PC-9 (cell line): ENCODE results near the gene MMD2. TPM values are rescaled to one million over a fixed set of nuclear protein-coding genes. Genes with fewer than 3 reads are reported as not detected.
A peak's percentile ranks its signal among the peaks of the same experiment; 100 is the strongest.
"Not testable (repeated sequence)": the region's sequence is repeated elsewhere in the genome, so short reads cannot be mapped to it uniquely, and the experiment has no call there.

Experiments
- BruUV-seq: library from RNA; stranded (reverse); fragments of 400-500 nt; replicated peaks from 2 replicates; lab custom pipeline; 2021; lab: Mats Ljungman, UMichigan
- CTCF ChIA-PET: fragments of 300-600 bp; sonication (Branson Sonifier 250); formaldehyde crosslinking; loops from one replicate; lab custom pipeline; 2022; ENCODE audit warnings: antibody characterized with exemption; lab: Charles Lee
- POLR2A ChIA-PET: fragments of 300-600 bp; sonication (Branson Sonifier 250); formaldehyde crosslinking; loops from one replicate; lab custom pipeline; 2022; ENCODE audit warnings: antibody characterized with exemption; ENCODE audit not compliant: unreplicated experiment; lab: Charles Lee
- DNase-seq, 2 experiments: peaks; one replicate each; pipeline versions ENCODE4 v3.0.0 to v3.0.0-alpha.2; 2015 to 2022; ENCODE audit warnings: mixed read lengths in 1 of 2
- H2AFZ ChIP-seq: fragments of 200-600 bp; sonication (generic); 2 replicates; pipeline ENCODE4 v1.8.1; 2017; ENCODE audit warnings: antibody characterized with exemption
- H3F3A ChIP-seq: fragments of 200-600 bp; sonication (generic); 2 replicates; pipeline ENCODE4 v1.8.1; 2017; ENCODE audit warnings: antibody characterized with exemption, mild to moderate bottlenecking, low read depth; ENCODE audit not compliant: insufficient read depth
- H3K27ac ChIP-seq: fragments of 200-600 bp; sonication (generic); 2 replicates; pipeline ENCODE4 v1.6.1; 2016; ENCODE audit warnings: mixed run types
- H3K27me3 ChIP-seq: fragments of 200-600 bp; sonication (generic); 2 replicates; pipeline ENCODE4 v1.6.1; 2016; ENCODE audit warnings: low read depth, mixed run types; ENCODE audit not compliant: insufficient read depth
- H3K36me3 ChIP-seq: fragments of 200-600 bp; sonication (generic); 2 replicates; pipeline ENCODE4 v1.6.1; 2016; ENCODE audit warnings: low read depth, mixed run types
- H3K4me1 ChIP-seq: fragments of 200-600 bp; sonication (generic); replicated peaks from 2 replicates; pipeline ENCODE4 v1.6.1; 2016; ENCODE audit warnings: mixed run types; ENCODE audit not compliant: insufficient read depth
- H3K4me2 ChIP-seq: fragments of 200-600 bp; sonication (generic); 2 replicates; pipeline ENCODE4 v1.6.1; 2017; ENCODE audit warnings: mixed run types
- H3K4me3 ChIP-seq: fragments of 200-600 bp; sonication (generic); 2 replicates; pipeline ENCODE4 v1.6.1; 2016; ENCODE audit warnings: mixed run types
- H3K79me2 ChIP-seq: fragments of 200-600 bp; sonication (generic); 2 replicates; pipeline ENCODE4 v1.6.1; 2017; ENCODE audit warnings: low read depth, mixed run types
- H3K9me2 ChIP-seq: fragments of 200-600 bp; sonication (generic); 2 replicates; pipeline ENCODE4 v1.8.1; 2017; ENCODE audit warnings: mild to moderate bottlenecking; ENCODE audit not compliant: insufficient read depth
- H3K9me3 ChIP-seq: fragments of 200-600 bp; sonication (generic); 2 replicates; pipeline ENCODE4 v1.8.1; 2016; ENCODE audit warnings: low read depth; ENCODE audit not compliant: insufficient read depth
- H4K20me1 ChIP-seq: fragments of 200-600 bp; sonication (generic); 2 replicates; pipeline ENCODE4 v1.8.1; 2017; ENCODE audit not compliant: insufficient read depth
- CTCF ChIP-seq: fragments of 200-600 bp; sonication (generic); conservative IDR thresholded peaks from 2 replicates; pipeline ENCODE4 v1.6.1; 2017; ENCODE audit warnings: mixed run types, antibody characterized with exemption, mild to moderate bottlenecking, moderate library complexity
- EZH2 ChIP-seq: fragments of 200-600 bp; sonication (generic); IDR thresholded peaks from 2 replicates; pipeline ENCODE4 v1.8.0; 2017; ENCODE audit warnings: antibody characterized with exemption, low read depth
- intact Hi-C: fragments of 100-400 bp; cut with micrococcal nuclease; formaldehyde crosslinking; loops from one replicate; pipeline ENCODE4 v1.10.0; 2022; ENCODE audit not compliant: unreplicated experiment
- total RNA-seq: library from RNA; stranded (reverse); gene quantifications from 2 replicates; pipeline ENCODE4 v1.2.3, GENCODE V29; 2021

The MMD2 gene
- total RNA-seq, 1 experiment from 2014 or later = not detected

- no TSS peak for BruUV-seq
- Histone ChIP-seq H3K9me3 (no peaks in the 10 kb centered on the region), H4K20me1 (0 out of 2 replicates have a peak, but pooled peaks cover 3% of the 10 kb centered on the region), H3K79me2 (no peaks in the 10 kb centered on the region), H2AFZ (no peak overlapping the region), H3K4me2 (no peak overlapping the region), H3F3A (no peaks in the 10 kb centered on the region), H3K4me3 (no peak overlapping the region), H3K4me1 (no peaks in the 10 kb centered on the region), H3K36me3 (no peaks in the 10 kb centered on the region), H3K27ac (no peak overlapping the region), H3K27me3 (no peaks in the 10 kb centered on the region), H3K9me2 (no peaks in the 10 kb centered on the region)
- TF ChIP-seq CTCF = no peak
- TF ChIP-seq EZH2 = no peak
- no peak for DNase-seq
- intact Hi-C loops = no loop called here
- ChIA-PET POLR2A (no interaction called here), CTCF (no interaction called here)
These were observed 34.5 kb upstream of the MMD2 start for GRCh38 chr7:4993471-4993870.

GRCh38 chr7:4982741-4983140, 23.8 kb upstream of the MMD2 start:
- DNase-seq, H3K27ac ChIP-seq, H3K4me1 ChIP-seq, H3K27me3 ChIP-seq, H3K4me2 ChIP-seq, H3K9me3 ChIP-seq, H3K4me3 ChIP-seq, H4K20me1 ChIP-seq, H3K9me2 ChIP-seq, BruUV-seq, H2AFZ ChIP-seq, H3K36me3 ChIP-seq, H3F3A ChIP-seq, H3K79me2 ChIP-seq, POLR2A ChIA-PET: not testable (repeated sequence)
- CTCF ChIA-PET = interaction anchor here (1.2 kb wide), 1 partner anchor 8 kb away, joined by 5 read pairs; no protein-coding TSS in a partner anchor
- intact Hi-C loops = loop anchor here (5.0 kb wide), 1 partner anchor 750 kb away; no protein-coding TSS in a partner anchor

GRCh38 chr7:4981295-4981890, 22.4 kb upstream of the MMD2 start:
- DNase-seq, POLR2A ChIA-PET, H3K79me2 ChIP-seq, H4K20me1 ChIP-seq, H3K4me2 ChIP-seq, H3F3A ChIP-seq, H3K4me1 ChIP-seq, H2AFZ ChIP-seq, H3K27ac ChIP-seq, H3K4me3 ChIP-seq, H3K36me3 ChIP-seq, H3K27me3 ChIP-seq, H3K9me3 ChIP-seq, CTCF ChIA-PET, H3K9me2 ChIP-seq, BruUV-seq: not testable (repeated sequence)
- intact Hi-C loops = loop anchor here (5.0 kb wide), 1 partner anchor 751 kb away; no protein-coding TSS in a partner anchor

- POLR2A ChIA-PET, DNase-seq, H3F3A ChIP-seq, H3K9me2 ChIP-seq, H3K9me3 ChIP-seq, H3K36me3 ChIP-seq, H3K4me1 ChIP-seq, H3K4me3 ChIP-seq, H4K20me1 ChIP-seq, H3K27me3 ChIP-seq, CTCF ChIA-PET, H2AFZ ChIP-seq, H3K27ac ChIP-seq: not testable (repeated sequence)
- TSS peak; percentile 23 for BruUV-seq
- intact Hi-C loops = loop anchor here (10.0 kb wide), 1 partner anchor 199 kb away; no protein-coding TSS in a partner anchor
- H3K79me2 ChIP-seq = peaks cover 11% of the 10 kb centered on the region
- peak overlapping the region; percentile 92 for H3K4me2 ChIP-seq
These were observed 16.6 kb upstream of the MMD2 start for GRCh38 chr7:4975626-4976025.
